GM19395 (cell line): ENCODE measurements around the gene RPH3AL.

Experiments used
- ATAC-seq: cut with Tn5 transposase; IDR thresholded peaks from one replicate; pipeline ENCODE4 v1.9.1; 2021; ENCODE audit warnings: mild to moderate bottlenecking, moderate library complexity; ENCODE audit not compliant: unreplicated experiment

The RPH3AL gene

DNA sequence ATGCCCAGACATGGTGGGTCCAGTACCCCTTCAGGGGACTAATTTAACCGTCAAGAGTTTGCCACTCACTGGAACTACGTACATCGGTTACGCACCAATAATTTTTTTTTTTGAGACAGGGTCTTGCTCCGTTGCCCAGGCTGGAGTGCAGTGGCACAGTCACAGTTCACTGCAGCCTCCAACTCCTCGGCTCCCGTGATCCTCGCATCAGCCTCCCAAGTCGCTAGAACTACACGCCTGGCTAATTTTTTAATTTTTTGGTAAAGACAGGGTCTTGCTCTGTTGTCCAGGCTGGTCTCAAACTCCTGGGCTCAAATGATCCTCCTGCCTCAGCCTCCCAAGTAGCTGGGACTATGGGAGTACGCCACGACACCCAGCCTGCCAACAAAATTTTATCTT is 15.6 kb downstream of the RPH3AL start:
- no peak for ATAC-seq

DNA sequence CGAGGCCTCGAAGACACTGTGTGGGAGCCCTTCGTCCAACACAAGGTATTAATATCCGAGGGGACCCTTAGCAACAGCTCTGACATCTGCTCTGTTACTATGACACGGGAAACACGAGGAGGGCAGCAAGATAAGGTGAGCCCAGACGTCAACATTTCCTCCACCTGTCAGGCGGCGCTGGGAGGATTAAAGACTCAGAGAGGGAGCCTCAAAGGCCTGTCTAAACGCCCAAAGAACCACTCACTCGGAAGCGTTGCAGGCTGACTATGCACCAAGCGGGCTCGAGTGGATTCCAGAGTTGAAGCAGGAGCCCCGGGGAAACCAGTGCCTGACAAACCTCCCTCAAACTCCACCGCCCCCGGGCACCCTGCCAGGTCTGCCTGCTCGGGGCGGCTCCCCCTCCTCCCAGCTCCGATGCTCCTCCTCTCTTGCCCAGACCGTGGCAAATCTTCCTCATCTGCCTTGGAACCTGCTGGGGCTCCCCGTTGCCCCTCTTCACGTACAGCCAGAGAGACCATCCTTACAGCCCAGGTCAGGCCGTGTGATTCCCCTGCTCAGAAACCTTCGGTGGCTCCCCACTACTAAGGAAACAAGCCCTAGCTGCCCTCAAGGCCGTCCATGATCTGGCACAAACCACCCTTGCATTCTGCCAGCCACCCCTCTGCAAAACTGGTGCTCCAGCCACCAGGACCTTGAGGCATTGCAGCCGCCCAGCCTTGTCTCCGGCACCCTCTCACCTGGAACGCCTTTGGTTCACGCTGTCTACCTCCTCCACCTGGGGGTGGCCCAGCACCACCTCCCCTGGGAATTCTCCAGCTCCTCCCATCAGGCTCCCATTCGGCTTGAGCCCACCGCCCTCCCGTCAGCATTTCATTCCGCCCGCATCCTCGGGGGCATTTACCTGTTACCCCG is 16.2 kb downstream of the RPH3AL start:
- no peak for ATAC-seq

- no peak for ATAC-seq
These were observed 16.9 kb downstream of the RPH3AL start for GRCh38 chr17:335691-336090.

DNA sequence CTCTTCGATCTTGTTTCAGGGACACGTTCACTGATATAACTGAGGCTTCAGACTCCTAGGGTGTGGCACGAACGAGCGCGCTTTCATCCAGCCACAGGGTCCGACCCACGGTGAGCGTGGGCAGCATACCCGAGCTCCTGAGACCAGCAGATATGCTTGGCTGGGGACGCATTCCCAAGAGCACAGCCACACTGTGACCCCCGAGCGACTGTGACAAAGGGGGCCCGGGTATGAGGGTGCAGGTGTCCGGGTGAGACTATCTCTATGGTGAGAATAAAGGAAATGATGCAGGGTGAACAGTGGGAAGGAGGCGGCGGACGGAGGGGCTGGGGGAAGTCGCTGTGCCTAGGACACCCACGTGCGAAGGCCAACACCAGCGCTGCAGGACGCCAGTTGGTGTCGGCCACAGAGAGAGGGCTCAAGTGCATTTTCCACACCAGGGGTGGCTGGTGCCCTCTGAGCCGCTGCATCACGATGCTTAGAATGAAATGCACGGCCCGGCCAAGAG is 17.6 kb downstream of the RPH3AL start:
- no peak for ATAC-seq

DNA sequence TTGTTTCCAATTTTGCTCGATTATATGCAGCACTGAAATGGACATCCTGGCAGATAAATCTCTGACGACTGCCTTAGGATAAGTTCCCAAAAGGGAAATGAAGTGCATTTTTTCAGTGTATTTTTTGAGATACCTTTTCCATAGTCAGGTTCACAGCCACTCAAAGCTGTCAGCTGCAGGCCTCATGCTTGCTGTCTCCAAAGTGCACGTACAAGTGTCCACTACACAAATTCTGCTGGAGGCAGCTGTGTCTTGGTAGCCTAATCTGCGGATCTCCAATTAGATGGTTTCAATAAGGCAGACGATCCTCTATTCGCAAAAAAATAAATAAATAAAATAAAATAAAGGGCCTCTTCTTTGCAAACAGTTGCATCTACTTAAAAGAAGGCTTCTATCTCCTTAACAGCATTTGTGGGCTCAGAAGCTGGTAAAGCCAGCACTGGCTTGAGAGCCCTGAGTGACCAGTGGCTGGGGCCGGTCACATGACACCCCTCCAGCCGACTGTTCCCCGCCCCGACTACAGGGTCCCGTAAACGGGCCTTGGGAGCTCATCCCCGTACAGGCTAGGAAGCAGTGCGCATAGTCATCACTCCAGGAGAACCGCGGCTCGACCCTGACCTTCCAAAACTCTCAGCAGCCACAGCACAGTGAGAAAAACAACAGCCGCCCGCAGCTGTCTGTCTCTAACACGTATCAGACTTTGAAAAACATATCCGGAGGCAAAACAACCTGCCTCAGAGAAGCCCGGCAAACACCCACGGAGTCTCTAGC is 18.8 kb downstream of the RPH3AL start:
- ATAC-seq = no peak

GRCh38 chr17:332558-333322 is 19.9 kb downstream of the RPH3AL start:
- no peak for ATAC-seq

DNA sequence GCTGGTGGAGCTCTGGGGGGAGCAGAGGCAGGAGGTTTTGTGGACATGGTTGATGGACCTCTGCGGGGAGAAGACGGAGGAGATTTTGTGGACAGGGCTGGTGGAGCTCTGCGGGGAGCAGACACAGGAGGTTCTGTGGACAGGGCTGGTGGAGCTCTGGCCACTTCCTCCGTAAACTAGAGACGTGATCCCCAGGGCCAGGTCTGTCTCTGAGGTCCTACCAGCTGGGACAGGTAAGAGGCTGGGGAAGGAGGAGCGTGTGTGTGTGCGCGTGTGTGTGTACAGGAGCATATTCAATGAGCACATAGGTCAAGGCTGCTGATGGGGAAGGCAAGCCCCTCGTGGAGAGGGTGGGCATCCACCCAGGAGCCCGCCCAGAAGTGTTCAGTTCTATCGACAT is 20.6 kb downstream of the RPH3AL start:
- no peak for ATAC-seq

DNA sequence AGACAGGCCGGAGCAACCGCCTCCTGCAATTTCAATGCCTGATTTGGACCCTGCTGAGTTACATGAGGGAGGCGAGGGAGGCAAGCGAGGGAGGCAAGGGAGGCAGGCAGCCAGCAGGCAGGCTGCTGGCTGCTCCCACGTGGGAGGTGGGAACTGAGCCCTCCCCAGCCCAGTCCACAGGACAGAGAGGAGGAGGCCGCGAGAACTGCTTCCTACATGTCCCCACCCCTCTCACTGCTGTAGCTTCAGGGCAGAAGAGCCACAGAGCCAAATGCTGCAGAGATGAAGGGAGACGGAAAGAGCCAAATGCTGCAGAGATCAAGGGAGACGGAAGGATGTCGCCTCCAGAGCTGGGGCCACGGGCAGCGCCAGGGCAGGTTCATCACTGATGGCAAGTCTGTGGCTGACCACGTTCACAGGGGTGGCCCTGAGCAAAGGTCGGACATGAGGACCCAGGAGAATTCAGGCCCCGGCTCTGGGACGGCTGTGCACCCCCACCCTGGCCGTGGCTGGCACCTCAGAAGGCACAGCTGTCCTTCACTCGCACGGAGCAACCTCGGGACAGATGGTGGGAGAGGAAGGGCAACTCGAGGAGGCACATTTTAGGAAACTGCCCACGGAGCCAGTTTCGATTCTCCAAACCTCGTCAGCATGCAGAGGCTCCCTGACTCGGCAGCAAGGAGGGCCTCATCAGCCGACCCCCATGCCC is 21.5 kb downstream of the RPH3AL start:
- ATAC-seq = no peak

GRCh38 chr17:329784-330420 is 22.7 kb downstream of the RPH3AL start:
- ATAC-seq = no peak

DNA sequence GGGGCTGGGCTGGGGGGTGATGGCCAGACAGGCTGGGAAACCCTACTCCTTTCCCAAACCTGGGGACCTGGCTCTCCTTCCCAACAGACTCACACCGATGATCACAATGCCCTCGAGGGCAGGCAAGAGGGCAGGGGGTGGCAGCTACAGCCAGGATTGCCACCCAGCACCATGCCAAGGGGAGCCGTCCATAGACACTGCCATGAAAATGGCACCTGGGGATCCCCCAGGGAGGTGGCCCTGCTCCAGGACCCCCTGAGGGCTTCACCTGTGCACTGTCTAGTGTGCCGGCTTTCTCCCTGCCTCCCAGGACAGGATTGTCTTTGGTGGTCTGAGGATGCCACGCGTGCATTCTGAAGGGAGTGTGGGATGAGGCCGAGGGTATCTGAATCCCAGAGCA is 24.6 kb downstream of the RPH3AL start:
- no peak for ATAC-seq

- ATAC-seq = no peak
These were observed 25.3 kb downstream of the RPH3AL start for GRCh38 chr17:327296-327695.

- no peak for ATAC-seq
These were observed 26.5 kb downstream of the RPH3AL start for GRCh38 chr17:326010-326621.

DNA sequence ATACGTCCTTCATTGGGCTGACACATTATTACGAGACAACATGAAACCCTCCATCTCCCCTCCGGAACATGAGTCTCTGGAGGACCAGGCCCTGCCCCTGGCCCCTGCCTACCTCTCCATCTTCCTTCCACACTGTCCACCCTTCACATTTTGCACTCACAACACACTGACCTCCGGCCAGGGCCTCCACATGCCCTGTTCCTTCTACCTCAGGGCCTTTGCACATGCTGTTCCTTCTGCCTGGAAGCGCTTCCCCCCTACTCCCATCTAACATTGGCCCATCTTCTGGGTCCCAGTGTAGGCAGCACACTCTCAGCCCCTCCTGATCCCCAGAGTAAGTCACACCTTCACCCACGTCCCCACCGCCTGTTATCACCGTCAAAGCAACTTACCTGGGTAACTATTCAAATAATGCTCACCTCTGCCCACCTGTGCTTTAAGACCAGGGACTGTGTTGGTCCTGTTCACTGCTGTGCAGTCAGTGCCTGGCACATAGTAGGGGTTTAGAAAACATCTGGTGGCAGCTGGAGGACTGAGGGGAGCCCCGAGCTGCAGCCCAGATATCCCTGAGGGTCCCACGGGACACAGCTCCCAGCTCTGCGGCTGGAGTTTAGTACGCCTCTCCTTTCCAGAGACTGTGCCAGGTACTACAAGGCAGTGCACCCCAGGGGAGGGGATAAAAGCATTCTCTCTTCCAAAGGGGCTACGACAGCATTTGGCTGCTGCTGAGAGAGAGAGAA is 27.2 kb downstream of the RPH3AL start:
- ATAC-seq = no peak

DNA sequence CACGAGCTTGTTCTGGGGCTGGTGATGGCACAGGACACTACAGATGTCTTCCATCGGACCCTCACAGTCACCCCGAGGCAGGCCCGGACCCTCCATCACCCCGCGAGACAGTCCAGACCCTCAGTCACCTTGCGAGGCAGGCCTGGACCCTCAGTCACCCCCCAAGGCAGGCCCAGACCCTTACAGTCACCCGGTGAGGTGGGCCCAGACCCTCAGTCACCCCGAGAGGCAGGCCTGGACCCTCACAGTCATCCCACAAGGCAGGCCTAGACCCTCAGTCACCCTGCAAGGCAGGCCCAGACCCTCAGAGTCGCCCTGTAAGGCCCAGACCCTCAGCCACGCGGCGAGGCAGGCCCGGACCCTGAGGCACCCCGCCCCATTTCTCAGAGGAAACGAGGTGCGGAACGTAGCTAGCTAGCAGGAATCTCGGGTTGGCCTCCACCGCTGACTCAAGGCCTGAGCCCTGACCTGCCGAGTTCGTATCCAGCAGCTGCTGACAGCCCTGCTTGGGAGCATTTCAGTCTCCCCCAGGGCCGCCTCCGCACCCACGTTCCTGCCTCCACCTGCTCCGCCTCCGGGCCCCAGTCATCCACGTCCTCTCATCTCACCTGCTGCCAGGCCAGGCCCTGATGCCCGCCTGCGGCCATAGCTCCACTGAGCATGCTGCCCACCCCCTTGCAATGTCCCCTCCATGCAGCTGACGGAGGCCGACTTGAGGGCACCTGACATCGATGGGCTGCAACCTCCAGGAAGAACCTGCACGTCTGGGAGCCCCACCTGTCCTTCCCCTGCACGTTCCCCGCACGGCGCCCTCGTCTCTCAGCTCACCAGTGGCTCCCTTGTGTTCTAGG is 28.7 kb downstream of the RPH3AL start:
- ATAC-seq = no peak

GRCh38 chr17:323181-323580 is 29.4 kb downstream of the RPH3AL start:
- ATAC-seq = no peak

DNA sequence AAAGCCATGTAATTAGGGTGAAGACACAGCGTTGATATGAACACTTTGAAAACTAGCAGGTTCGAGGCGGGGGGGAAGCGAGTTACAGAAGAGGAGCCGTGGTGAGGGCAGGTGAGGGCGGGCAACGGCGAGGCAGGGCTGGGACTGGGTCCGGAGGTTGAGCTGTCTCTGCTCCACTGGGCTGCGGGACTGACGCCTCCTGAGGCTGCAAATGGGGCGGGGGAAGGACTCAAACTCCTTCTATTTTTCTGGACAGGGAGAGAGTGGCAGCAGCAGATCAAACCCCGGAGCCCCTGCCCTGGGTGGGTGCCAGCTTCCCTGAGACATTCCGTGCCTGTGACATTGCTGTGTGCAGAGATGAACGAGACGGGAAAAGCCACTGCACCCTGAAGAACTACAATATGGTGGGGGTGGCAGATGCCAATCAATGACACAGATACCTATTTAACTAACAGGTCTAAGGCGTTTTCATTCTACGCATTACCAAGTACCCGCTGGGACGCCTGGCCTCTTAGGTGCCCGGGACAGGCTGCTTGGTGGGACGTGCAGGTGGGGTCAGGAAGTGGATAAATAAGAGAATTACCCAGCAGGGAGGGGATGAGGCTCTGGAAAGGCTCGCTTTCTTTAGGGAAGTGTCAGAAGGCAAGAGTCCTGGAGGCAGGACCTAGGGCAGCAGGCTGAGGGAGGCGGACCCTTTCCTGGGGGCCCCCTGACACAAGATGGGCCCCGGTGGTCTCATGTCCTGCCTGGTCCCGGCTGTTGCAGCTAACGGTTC is 30.4 kb downstream of the RPH3AL start:
- ATAC-seq = no peak

DNA sequence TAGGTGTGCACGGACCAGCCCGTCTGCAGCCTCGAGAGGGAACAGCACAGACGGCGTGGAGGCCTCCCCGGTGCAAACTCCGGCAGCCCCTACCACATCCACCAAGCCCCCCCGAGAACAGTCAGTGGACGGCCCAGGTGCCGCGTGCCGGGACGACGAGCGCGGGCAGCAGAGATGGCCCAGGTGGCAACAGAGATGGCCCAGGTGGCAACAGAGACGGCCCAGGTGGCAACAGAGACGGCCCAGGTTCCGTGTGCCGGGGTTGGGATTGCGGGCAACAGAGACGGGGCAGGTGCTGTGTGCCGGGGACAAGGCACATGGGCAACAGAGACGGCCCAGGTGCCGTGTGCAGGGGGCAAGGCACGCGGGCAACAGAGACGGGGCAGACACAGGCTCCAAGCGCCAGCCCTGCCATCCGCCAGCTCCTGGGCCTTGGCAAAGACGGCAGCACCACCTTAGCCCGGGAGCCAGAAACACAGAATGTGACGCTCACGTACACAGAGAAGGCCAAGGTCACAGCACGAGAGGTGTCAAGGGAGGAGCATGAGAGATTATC is 31.1 kb downstream of the RPH3AL start:
- ATAC-seq = no peak
